Measurements from ENCODE around the gene CDC23. TPM values are rescaled to one million over a fixed set of nuclear protein-coding genes. Genes with fewer than 3 reads are reported as not detected.
"Not testable (repeated sequence)": the region's sequence is repeated elsewhere in the genome, so short reads cannot be mapped to it uniquely, and the experiment has no call there.

CDC23 gene
- polyA plus RNA-seq, result 35.7 TPM
- long read RNA-seq, donor 1, transcript CDC23-201 (3 exons, 1,079 nt), result major isoform, 5 of 9 reads
- long read RNA-seq, donor 1, partial matches to known transcripts, result 0 of 9 reads
- long read RNA-seq, donor 1, other reads (novel, unspliced or antisense), result 0 of 9 reads
- long read RNA-seq, donor 2, transcript CDC23-202 (16 exons, 3,155 nt), result major isoform, 5 of 9 reads
- long read RNA-seq, donor 2, partial matches to known transcripts, result 0 of 9 reads
- long read RNA-seq, donor 2, other reads (novel, unspliced or antisense), result 0 of 9 reads
- long read RNA-seq, donor 3, transcript CDC23-202 (16 exons, 3,155 nt), result major isoform, 20 of 24 reads
- long read RNA-seq, donor 3, partial matches to known transcripts, result 0 of 24 reads
- long read RNA-seq, donor 3, other reads (novel, unspliced or antisense), result 0 of 24 reads
- long read RNA-seq, donor 4, partial matches to known transcripts, result 0 of 1 reads
- long read RNA-seq, donor 4, other reads (novel, unspliced or antisense), result 0 of 1 reads
- long read RNA-seq, donor 5, partial matches to known transcripts, result 0 of 6 reads
- long read RNA-seq, donor 5, other reads (novel, unspliced or antisense), result 0 of 6 reads
- long read RNA-seq, donor 6, transcript CDC23-202 (16 exons, 3,155 nt), result major isoform, 7 of 10 reads
- long read RNA-seq, donor 6, partial matches to known transcripts, result 0 of 10 reads
- long read RNA-seq, donor 6, other reads (novel, unspliced or antisense), result 0 of 10 reads
- long read RNA-seq, donor 7, partial matches to known transcripts, result 0 of 8 reads
- long read RNA-seq, donor 7, other reads (novel, unspliced or antisense), result 0 of 8 reads
- long read RNA-seq, donor 8, transcript CDC23-202 (16 exons, 3,155 nt), result major isoform, 6 of 14 reads
- long read RNA-seq, donor 8, partial matches to known transcripts, result 0 of 14 reads
- long read RNA-seq, donor 8, other reads (novel, unspliced or antisense), result 0 of 14 reads
- long read RNA-seq, donor 9, transcript CDC23-202 (16 exons, 3,155 nt), result major isoform, 5 of 12 reads
- long read RNA-seq, donor 9, partial matches to known transcripts, result 0 of 12 reads
- long read RNA-seq, donor 9, other reads (novel, unspliced or antisense), result 0 of 12 reads
- long read RNA-seq, donor 10, transcript CDC23-202 (16 exons, 3,155 nt), result major isoform, 15 of 19 reads
- long read RNA-seq, donor 10, partial matches to known transcripts, result 0 of 19 reads
- long read RNA-seq, donor 10, other reads (novel, unspliced or antisense), result 0 of 19 reads
- long read RNA-seq, donor 11, partial matches to known transcripts, result 0 of 5 reads
- long read RNA-seq, donor 11, other reads (novel, unspliced or antisense), result 0 of 5 reads

DNA sequence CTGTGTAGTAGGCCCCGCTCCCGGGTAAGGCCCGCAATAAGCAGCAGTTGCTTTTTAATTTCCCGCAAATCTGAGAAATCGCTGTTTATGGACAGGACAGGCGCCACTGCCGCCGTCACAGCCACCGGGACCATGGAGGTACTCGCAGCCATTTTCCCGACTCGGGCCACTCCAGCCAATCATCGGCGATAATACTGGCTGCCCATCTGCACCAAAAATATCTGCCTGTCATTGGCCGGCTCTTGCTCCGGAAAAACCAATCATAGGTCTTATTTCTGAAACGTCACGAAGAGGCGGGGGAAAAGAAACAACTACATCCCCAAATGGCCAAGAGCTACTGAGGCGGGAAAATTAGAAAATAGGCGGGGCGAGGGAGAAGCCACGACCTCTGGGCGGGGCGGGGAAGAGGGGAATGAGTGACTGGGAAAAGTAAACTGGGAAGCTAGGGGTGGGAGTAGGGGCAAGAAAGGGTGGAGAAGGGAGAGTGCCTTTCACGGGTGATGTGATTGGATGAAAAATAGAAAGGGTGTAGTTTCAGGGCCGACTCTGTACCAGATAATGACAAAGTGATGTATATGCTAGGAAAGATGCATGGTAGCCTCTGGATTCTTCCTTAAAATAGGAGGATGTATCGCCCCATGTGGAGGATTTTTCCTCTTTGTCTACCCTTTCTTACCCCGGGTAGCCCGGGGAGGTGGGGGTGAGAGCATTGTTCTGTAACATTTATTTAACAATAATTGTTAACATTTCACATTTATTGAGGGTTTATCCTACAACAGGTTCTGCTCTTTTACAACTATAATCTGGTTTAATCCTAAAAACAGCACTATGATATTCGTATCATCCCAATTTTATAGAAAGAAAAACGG, at the start of gene CDC23:
Gene CDC23, minus strand, starts transcription at position 163 of the 869 bp plus-strand sequence. Its CDS starts 11 bp downstream, at position 152.
- Histone ChIP-seq H3K9me3 (ENCODE audit: control insufficient read depth, low read depth, low read length) (no peaks in the 10 kb centered on the region), H3K4me3 (ENCODE audit: low read length) (peak within 1 kb of the TSS; percentile 97), H3K36me3 (ENCODE audit: control insufficient read depth, insufficient read depth, low read length) (peaks cover 8% of the 10 kb centered on the region), H3K27me3 (ENCODE audit: control insufficient read depth, insufficient read depth, low read length) (no peaks in the 10 kb centered on the region), H3K4me1 (ENCODE audit: control insufficient read depth, insufficient read depth, low read length) (no peaks in the 10 kb centered on the region), H3K27ac (ENCODE audit: low read length) (peak within 1 kb of the TSS; percentile 62)
- peak; percentile 97 to 99 for DNase-seq
- WGBS (ENCODE audit: insufficient coverage, low lambda C conversion rate), result 0% methylated on average over 3 of the region's 32 CpGs

DNA sequence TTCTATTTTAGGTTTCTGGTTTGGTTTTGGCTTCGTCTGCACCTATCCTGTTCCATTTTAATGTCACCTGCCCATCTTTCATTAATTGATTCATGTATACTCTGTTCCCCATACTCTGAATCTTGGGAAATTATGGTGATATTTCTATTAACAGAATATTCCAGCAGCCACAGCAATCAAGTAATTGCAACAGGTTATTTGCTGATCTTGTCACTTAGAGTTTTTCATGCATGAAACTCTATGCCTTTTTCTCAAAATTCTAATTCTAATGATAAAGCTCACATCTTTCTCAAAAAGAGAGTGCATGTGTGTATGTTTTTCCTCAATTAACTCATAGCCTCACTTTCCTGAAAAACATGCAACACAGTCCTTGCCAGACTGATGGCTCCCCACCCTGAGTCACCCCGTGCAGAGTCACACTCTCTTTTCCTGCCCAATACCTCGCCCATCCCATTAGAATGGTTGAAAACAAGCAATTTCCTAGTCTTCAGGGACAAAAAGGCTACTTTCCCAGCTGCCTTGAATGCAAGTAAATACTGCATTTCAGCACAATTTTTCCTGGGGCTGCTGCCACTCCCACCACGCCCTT, 45.7 kb upstream of the CDC23 start:
- Histone ChIP-seq H3K27me3 (ENCODE audit: control insufficient read depth, insufficient read depth, low read length) (peaks cover 4% of the 10 kb centered on the region), H3K27ac (ENCODE audit: low read length) (no peak overlapping the region), H3K4me1 (ENCODE audit: control insufficient read depth, insufficient read depth, low read length) (no peaks in the 10 kb centered on the region), H3K36me3 (ENCODE audit: control insufficient read depth, insufficient read depth, low read length) (no peaks in the 10 kb centered on the region), H3K4me3 (ENCODE audit: low read length) (no peak overlapping the region), H3K9me3 (ENCODE audit: control insufficient read depth, low read depth, low read length) (no peaks in the 10 kb centered on the region)
- DNase-seq, result no peak
- 92% methylated on average over 2 of the region's 4 CpGs for WGBS (ENCODE audit: insufficient coverage, low lambda C conversion rate)

DNA sequence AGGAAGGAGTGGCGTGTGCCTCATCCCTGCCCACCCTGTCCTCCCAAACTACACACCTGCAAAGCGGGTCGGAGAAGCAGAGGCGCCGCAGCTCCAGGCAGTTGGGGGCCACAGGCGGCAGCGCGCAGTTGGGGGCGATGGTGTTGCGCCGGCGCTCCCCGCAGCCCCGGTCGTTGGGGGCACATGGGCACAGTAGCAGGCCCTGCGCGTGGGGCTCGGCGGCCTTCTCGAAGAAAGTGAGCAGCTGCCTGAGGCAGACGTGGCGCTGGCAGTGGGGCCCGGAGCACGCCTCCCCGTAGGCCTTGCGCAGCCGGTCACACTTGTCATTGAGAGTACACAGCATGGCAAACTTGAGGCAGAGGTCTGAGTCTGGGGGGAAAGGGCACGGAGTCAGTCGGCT, 44.5 kb upstream of the CDC23 start:
- DNase-seq, result no peak
- peaks cover 4% of the 10 kb centered on the region for H3K27me3 ChIP-seq (ENCODE audit: control insufficient read depth, insufficient read depth, low read length)
- no peak overlapping the region for H3K27ac ChIP-seq (ENCODE audit: low read length)
- no peak overlapping the region for H3K4me3 ChIP-seq (ENCODE audit: low read length)
- H3K4me1 ChIP-seq (ENCODE audit: control insufficient read depth, insufficient read depth, low read length), result no peaks in the 10 kb centered on the region
- no peaks in the 10 kb centered on the region for H3K36me3 ChIP-seq (ENCODE audit: control insufficient read depth, insufficient read depth, low read length)
- WGBS (ENCODE audit: insufficient coverage, low lambda C conversion rate), result no CpG with 5 or more reads among the region's 29 CpGs
- H3K9me3 ChIP-seq (ENCODE audit: control insufficient read depth, low read depth, low read length), result no peaks in the 10 kb centered on the region

DNA sequence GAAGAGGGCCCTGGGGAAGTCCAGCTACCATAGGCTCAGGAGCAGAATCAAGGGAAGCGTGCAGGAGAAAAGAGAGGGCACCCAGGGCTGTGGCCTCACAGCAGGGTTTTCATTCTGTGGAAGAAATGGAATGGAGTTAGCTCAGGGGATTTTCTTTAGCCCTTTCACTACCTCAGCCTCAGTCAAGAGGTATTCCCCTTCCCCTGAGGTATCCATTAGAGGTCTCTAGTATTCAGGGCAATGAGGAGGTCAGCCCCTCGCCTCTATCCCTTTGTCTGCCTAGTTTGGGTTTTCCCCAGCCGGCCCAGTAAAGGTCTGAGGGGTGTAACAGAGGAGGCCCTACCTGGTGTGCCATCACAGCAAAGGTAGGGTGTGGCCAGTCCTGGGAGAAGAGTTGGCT, 39.8 kb upstream of the CDC23 start:
- H3K27me3 ChIP-seq (ENCODE audit: control insufficient read depth, insufficient read depth, low read length), result peaks cover 4% of the 10 kb centered on the region
- no peak overlapping the region for H3K4me3 ChIP-seq (ENCODE audit: low read length)
- DNase-seq, result no peak
- H3K9me3 ChIP-seq (ENCODE audit: control insufficient read depth, low read depth, low read length), result no peaks in the 10 kb centered on the region
- no peak overlapping the region for H3K27ac ChIP-seq (ENCODE audit: low read length)
- WGBS (ENCODE audit: insufficient coverage, low lambda C conversion rate), result no CpG with 5 or more reads among the region's 3 CpGs
- H3K4me1 ChIP-seq (ENCODE audit: control insufficient read depth, insufficient read depth, low read length), result no peaks in the 10 kb centered on the region
- H3K36me3 ChIP-seq (ENCODE audit: control insufficient read depth, insufficient read depth, low read length), result no peaks in the 10 kb centered on the region

GRCh38 chr5:138247800-138248199, 34.7 kb upstream of the CDC23 start:
- not testable (repeated sequence) for H3K36me3 ChIP-seq (ENCODE audit: control insufficient read depth, insufficient read depth, low read length); H3K4me3 ChIP-seq (ENCODE audit: low read length); H3K27ac ChIP-seq (ENCODE audit: low read length); DNase-seq; H3K4me1 ChIP-seq (ENCODE audit: control insufficient read depth, insufficient read depth, low read length); H3K9me3 ChIP-seq (ENCODE audit: control insufficient read depth, low read depth, low read length)
- peaks cover 19% of the 10 kb centered on the region for H3K27me3 ChIP-seq (ENCODE audit: control insufficient read depth, insufficient read depth, low read length)
- no CpG with 5 or more reads among the region's 2 CpGs for WGBS (ENCODE audit: insufficient coverage, low lambda C conversion rate)

DNA sequence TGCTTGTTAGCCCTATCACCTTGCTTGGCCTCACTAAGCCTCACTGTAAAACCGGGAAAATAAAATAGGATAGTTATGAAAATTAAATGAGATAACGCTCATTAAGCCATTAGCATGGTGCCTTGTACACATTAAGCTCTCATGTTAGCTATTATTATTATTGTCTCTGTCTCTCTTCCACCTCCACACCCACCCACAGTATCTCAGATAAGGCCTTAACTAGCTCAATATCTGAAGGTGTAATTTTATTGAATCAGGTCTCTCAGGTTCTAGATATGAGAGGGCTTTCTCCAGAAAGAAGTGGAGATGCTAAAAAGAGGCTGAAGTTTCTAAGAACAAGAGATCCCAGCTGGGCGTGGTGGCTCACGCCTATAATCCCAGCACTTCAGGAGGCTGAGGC, 33.7 kb upstream of the CDC23 start:
- H3K4me1 ChIP-seq (ENCODE audit: control insufficient read depth, insufficient read depth, low read length), result no peaks in the 10 kb centered on the region
- H3K27ac ChIP-seq (ENCODE audit: low read length), result no peak overlapping the region
- no peaks in the 10 kb centered on the region for H3K9me3 ChIP-seq (ENCODE audit: control insufficient read depth, low read depth, low read length)
- H3K36me3 ChIP-seq (ENCODE audit: control insufficient read depth, insufficient read depth, low read length), result no peaks in the 10 kb centered on the region
- no CpG with 5 or more reads among the region's 4 CpGs for WGBS (ENCODE audit: insufficient coverage, low lambda C conversion rate)
- no peak overlapping the region for H3K4me3 ChIP-seq (ENCODE audit: low read length)
- DNase-seq, result no peak
- H3K27me3 ChIP-seq (ENCODE audit: control insufficient read depth, insufficient read depth, low read length), result peaks cover 29% of the 10 kb centered on the region

- DNase-seq, result no peak
- no peak overlapping the region for H3K4me3 ChIP-seq (ENCODE audit: low read length)
- WGBS (ENCODE audit: insufficient coverage, low lambda C conversion rate), result no CpG with 5 or more reads among the region's 4 CpGs
- no peak overlapping the region for H3K27ac ChIP-seq (ENCODE audit: low read length)
- no peaks in the 10 kb centered on the region for H3K36me3 ChIP-seq (ENCODE audit: control insufficient read depth, insufficient read depth, low read length)
- no peaks in the 10 kb centered on the region for H3K4me1 ChIP-seq (ENCODE audit: control insufficient read depth, insufficient read depth, low read length)
- H3K27me3 ChIP-seq (ENCODE audit: control insufficient read depth, insufficient read depth, low read length), result peaks cover 33% of the 10 kb centered on the region
- H3K9me3 ChIP-seq (ENCODE audit: control insufficient read depth, low read depth, low read length), result no peaks in the 10 kb centered on the region
Observed at GRCh38 chr5:138246334-138246733, 33.2 kb upstream of the CDC23 start.

DNA sequence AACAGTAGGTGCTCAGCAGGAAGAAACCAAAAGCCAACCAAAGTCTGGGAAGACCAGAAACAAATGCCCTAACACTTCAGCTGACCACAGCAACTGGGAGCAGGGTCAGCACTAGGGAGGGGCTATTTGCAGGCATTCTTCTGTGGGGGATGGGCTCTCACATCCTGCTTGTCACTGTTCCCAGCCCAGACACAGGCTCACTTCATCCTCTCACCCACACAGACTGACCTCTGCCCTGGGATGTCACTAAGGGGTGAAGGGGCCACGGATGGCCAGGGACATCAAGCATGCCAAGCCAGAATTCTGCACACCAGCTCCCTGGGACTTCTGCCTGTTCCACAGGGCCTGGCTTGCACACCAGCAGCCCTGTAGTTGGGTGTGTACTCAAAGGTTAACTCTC, 32.6 kb upstream of the CDC23 start:
- H3K36me3 ChIP-seq (ENCODE audit: control insufficient read depth, insufficient read depth, low read length), result no peaks in the 10 kb centered on the region
- H3K4me1 ChIP-seq (ENCODE audit: control insufficient read depth, insufficient read depth, low read length), result no peaks in the 10 kb centered on the region
- DNase-seq, result no peak
- no peak overlapping the region for H3K27ac ChIP-seq (ENCODE audit: low read length)
- no peaks in the 10 kb centered on the region for H3K9me3 ChIP-seq (ENCODE audit: control insufficient read depth, low read depth, low read length)
- peaks cover 39% of the 10 kb centered on the region for H3K27me3 ChIP-seq (ENCODE audit: control insufficient read depth, insufficient read depth, low read length)
- no peak overlapping the region for H3K4me3 ChIP-seq (ENCODE audit: low read length)
- WGBS (ENCODE audit: insufficient coverage, low lambda C conversion rate), result no CpG with 5 or more reads among the region's 1 CpG

- no peaks in the 10 kb centered on the region for H3K4me1 ChIP-seq (ENCODE audit: control insufficient read depth, insufficient read depth, low read length)
- whole genome bisulfite sequencing (ENCODE audit: insufficient coverage, low lambda C conversion rate), result no CpG with 5 or more reads among the region's 2 CpGs
Observed at GRCh38 chr5:138243794-138244193, 30.7 kb upstream of the CDC23 start.

More at GRCh38 chr5:138243794-138244193, 30.7 kb upstream of the CDC23 start:
- Histone ChIP-seq H3K4me3 (ENCODE audit: low read length) (no peak overlapping the region), H3K36me3 (ENCODE audit: control insufficient read depth, insufficient read depth, low read length) (no peaks in the 10 kb centered on the region), H3K27me3 (ENCODE audit: control insufficient read depth, insufficient read depth, low read length) (peaks cover 51% of the 10 kb centered on the region), H3K27ac (ENCODE audit: low read length) (no peak overlapping the region), H3K9me3 (ENCODE audit: control insufficient read depth, low read depth, low read length) (no peaks in the 10 kb centered on the region)
- DNase-seq, result no peak

Data from large intestine (tissue), 12 donors.